22Rv1 (cell line): ENCODE measurements around the gene TRIM37.

ENCODE experiments used
- CTCF ChIP-seq: fragments of 450-650 bp; IDR thresholded peaks from 2 replicates; pipeline ENCODE4 v1.5.1; 2017; ENCODE audit warnings: mild to moderate bottlenecking
- ZFX ChIP-seq: fragments of 450-650 bp; IDR thresholded peaks from 2 replicates; pipeline ENCODE4 v1.6.1; 2017; ENCODE audit warnings: antibody characterized with exemption, borderline replicate concordance

DNA sequence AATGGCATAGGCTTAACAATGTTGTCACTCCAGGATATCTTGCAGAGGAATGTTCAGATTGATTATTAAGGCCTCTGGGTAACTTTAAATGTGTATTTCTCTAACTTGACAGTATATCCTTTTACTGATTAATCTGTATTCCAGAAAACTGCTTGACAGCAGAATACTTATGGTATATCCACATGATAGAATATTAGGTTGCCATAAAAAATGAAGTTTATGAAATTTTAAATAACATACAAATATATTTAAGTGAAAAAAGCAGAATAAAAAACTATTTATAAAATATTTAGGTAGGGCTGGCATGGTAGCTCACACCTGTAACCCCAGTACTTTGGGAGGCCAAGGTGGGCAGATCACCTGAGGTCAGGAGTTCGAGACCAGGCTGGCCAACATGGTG lies 106.7 kb downstream of the TRIM37 start:
- TF ChIP-seq CTCF (no peak), ZFX (no peak)
